Stimulated activated naive CD8-positive, alpha-beta T cell treated with anti-CD3 and anti-CD28 coated beads, Interleukin-15, amount 100 ng/mL, for 72 hours (primary cell): ENCODE results near the gene RRP9.
"Not testable (repeated sequence)": the region's sequence is repeated elsewhere in the genome, so short reads cannot be mapped to it uniquely, and the experiment has no call there.

Experiments used
- ATAC-seq: fragments of 150-1000 bp; cut with Tn5 transposase; 2 replicates; pipeline ENCODE4 v1.10.0; 2021; ENCODE audit warnings: mild to moderate bottlenecking, moderate library complexity
- DNase-seq, 2 donors: peaks; one replicate each; pipeline ENCODE4 v3.0.0; 2021 to 2022
- H3K27ac Mint-ChIP-seq, 2 donors: one replicate each; pipeline ENCODE4 v1.8.0; 2022; ENCODE audit warnings: mild to moderate bottlenecking in 2 of 2, mixed read lengths in 2 of 2, moderate library complexity in 2 of 2
- H3K27me3 Mint-ChIP-seq: one replicate; pipeline ENCODE4 v1.8.0; 2022; ENCODE audit warnings: mixed read lengths
- H3K4me1 Mint-ChIP-seq: one replicate; pipeline ENCODE4 v1.8.0; 2022; ENCODE audit warnings: mild to moderate bottlenecking, mixed read lengths
- H3K4me3 Mint-ChIP-seq, 2 donors: one replicate each; pipeline ENCODE4 v1.8.0; 2022; ENCODE audit warnings: mild to moderate bottlenecking in 2 of 2, mixed read lengths in 2 of 2, moderate library complexity in 1 of 2
- H3K9me3 Mint-ChIP-seq, 2 donors: one replicate each; pipeline ENCODE4 v1.8.0; 2022; ENCODE audit warnings: mixed read lengths in 2 of 2

RRP9 gene, protein sequence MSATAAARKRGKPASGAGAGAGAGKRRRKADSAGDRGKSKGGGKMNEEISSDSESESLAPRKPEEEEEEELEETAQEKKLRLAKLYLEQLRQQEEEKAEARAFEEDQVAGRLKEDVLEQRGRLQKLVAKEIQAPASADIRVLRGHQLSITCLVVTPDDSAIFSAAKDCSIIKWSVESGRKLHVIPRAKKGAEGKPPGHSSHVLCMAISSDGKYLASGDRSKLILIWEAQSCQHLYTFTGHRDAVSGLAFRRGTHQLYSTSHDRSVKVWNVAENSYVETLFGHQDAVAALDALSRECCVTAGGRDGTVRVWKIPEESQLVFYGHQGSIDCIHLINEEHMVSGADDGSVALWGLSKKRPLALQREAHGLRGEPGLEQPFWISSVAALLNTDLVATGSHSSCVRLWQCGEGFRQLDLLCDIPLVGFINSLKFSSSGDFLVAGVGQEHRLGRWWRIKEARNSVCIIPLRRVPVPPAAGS

DNA sequence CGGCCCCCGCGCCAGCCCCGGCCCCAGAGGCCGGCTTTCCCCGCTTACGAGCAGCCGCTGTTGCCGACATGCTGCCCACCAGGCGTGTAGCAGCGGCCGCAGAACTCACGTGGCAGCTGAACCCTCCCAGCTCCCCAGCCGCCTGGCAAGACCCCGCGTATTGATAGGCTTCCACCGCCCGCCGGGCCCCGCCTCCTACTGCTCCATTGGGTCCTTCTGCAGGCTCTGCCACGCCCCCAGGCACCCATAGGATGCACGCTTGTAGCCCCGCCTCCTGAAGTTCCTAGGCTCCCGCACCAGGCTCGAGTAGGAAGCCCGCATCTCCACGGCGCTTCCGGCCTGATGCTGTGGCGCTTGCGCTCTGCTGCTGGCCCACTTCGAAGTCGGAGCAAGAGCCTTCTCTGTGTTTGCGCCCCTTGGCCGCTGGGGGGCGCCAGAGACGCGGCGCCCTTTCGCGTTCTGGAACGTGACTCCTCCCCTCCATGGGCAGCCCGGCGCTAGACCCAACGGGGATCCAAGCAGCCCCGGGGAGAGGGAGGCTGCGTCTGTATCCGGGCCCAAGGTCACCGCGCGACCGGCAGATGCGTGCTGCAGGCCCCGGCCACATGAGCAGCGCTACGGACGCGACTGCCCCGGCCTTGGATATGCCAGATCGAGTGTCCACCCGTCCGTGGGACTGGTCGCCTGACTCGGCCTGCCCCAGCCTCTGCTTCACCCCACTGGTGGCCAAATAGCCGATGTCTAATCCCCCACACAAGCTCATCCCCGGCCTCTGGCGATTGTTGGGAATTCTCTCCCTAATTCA, at the start of gene RRP9, which contains the start of gene PARP3:
RRP9 (minus strand) TSS at position 107 of the 805 bp plus-strand sequence; CDS start at position 70, 37 bp downstream.
PARP3 (plus strand) TSS at position 566 of the 805 bp plus-strand sequence. CDS start 993 bp downstream, outside the sequence.
- DNase-seq, result peak; percentile 99 to 100
- peaks cover 56% of the 10 kb centered on the region for H3K4me1 Mint-ChIP-seq
- peak within 1 kb of the TSS; percentile 94 for H3K27ac Mint-ChIP-seq
- peak; percentile 93 for ATAC-seq
- H3K27me3 Mint-ChIP-seq, result no peaks in the 10 kb centered on the region
- H3K9me3 Mint-ChIP-seq, result no peaks in the 10 kb centered on the region
- H3K4me3 Mint-ChIP-seq, result peak within 1 kb of the TSS; percentile 82 to 91

DNA sequence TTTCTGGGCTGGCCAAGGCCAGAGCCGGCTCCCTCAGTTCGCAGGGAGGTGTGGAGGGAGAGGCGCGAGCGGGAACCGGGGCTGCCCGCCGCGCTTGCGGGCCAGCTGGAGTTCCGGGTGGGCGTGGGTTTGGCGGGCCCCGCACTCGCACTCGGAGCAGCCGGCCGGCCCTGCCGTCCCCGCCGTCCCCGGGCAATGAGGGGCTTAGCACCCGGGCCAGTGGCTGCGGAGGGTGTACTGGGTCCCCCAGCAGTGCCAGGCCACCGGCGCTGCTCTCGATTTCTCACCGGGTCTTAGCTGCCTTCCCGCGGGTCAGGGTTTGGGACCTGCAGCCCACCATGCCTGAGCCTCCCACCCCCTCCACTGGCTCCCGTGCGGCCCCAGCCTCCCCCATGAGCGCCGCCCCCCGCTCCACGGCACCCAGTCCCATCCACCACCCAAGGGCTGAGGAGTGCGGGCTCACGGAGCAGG, 48.8 kb upstream of the RRP9 start:
- H3K27me3 Mint-ChIP-seq, H3K9me3 Mint-ChIP-seq, ATAC-seq, DNase-seq, H3K4me3 Mint-ChIP-seq: not testable (repeated sequence)
- peaks cover 67% of the 10 kb centered on the region for H3K4me1 Mint-ChIP-seq
- H3K27ac Mint-ChIP-seq, result peak overlapping the region in 1 of 2 donors; percentile 12

DNA sequence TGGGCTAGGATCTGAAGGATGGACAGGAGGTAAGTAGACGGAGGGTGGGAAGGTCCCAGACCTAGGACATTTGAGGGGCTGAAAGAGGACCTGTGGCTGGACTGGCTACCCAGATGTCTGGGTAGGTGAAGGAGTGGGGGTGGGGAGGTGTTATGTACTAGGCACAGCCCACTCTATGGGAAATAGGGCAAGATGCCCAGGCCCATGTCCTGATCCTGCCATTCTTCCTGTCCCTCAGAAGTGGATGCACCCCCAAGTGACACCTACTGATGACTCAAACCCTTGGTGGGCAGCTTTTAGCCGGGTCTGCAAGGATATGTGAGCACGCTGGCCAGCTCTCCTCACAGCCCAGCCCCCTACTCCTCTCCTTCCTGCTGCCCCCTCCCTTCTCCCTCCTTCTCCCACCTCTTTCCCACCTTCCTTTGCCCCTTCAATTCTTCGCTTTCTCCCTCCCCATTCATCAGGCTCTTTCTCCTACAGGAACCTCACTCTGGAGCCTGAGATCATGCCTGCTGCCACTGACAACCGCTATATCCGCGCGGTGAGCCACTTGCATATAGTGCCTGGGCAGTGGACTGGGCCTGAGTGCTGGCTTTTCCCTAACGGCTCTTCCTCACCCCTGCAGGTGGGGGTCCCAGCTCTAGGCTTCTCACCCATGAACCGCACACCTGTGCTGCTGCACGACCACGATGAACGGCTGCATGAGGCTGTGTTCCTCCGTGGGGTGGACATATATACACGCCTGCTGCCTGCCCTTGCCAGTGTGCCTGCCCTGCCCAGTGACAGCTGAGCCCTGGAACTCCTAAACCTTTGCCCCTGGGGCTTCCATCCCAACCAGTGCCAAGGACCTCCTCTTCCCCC, 46.8 kb upstream of the RRP9 start:
- H3K4me1 Mint-ChIP-seq, result peaks cover 69% of the 10 kb centered on the region
- ATAC-seq (no peak), DNase-seq (no peak)
- no peaks in the 10 kb centered on the region for H3K27me3 Mint-ChIP-seq
- no peaks in the 10 kb centered on the region for H3K9me3 Mint-ChIP-seq
- H3K27ac Mint-ChIP-seq, result peak overlapping the region; percentile 6 to 89
- no peak overlapping the region for H3K4me3 Mint-ChIP-seq

DNA sequence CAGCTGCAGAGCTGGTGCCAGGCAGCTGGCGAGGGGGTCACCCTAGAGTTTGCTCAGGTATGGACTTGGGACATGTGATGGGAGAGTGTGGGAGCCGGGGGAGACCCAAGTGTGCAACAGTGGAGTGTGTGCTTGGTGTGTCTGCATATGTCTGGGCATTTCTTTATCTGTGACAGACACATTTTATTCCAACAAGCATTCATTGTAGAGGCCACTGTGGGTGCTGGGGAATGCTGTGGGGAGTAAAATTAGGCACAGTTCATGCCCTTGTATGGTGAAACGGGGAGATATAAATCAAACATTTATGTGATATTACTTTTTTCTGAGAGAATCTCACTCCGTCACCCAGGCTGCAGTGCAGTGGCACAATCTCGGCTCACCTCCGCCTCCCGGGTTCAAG, 45.9 kb upstream of the RRP9 start:
- Mint-ChIP-seq H3K27me3 (no peaks in the 10 kb centered on the region), H3K9me3 (no peaks in the 10 kb centered on the region), H3K27ac (no peak overlapping the region), H3K4me3 (no peak overlapping the region), H3K4me1 (peaks cover 69% of the 10 kb centered on the region)
- ATAC-seq, result no peak
- DNase-seq, result no peak

DNA sequence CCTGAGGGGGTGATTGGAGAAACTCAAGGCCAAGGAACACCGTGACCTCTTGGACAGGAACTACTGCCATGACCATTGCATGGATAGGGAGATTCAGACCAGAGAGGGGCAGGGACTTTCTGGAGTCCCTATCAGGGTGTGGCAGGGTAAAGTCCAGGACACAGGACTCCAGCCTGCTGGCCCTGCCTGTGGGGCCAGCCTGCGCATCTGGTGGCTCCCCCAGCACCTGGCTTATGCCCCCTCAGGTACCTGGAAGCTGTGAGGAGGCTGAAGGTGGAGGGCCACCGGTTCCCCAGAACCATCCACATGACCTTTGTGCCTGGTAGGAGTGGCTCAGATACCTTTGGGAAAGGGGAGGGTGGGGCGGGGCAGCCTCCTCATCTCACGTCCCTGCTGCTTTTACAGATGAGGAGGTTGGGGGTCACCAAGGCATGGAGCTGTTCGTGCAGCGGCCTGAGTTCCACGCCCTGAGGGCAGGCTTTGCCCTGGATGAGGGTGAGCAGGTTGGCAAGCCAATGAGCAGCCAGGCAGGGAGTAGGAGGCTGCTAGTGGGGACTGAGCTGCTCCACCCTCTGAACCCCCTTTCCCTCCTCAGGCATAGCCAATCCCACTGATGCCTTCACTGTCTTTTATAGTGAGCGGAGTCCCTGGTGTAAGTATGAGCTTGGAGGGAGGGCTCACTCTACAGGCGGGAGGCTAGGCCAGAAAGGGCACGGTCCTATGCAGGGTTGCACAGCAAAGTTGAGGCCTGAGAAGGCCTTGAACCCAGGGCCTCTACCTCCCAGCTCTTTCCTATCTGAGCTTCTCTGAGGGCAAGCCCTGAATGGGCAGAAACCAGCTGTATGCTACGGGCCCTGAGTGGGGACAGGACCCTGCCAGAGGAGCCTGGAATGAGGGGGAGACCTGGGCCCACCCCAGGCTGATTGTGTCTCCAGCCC, 44.6 kb upstream of the RRP9 start:
- peaks cover 69% of the 10 kb centered on the region for H3K4me1 Mint-ChIP-seq
- peak overlapping the region in 1 of 2 donors; percentile 9 for H3K27ac Mint-ChIP-seq
- ATAC-seq, result no peak
- H3K9me3 Mint-ChIP-seq, result no peaks in the 10 kb centered on the region
- no peaks in the 10 kb centered on the region for H3K27me3 Mint-ChIP-seq
- no peak for DNase-seq
- H3K4me3 Mint-ChIP-seq, result no peak overlapping the region

DNA sequence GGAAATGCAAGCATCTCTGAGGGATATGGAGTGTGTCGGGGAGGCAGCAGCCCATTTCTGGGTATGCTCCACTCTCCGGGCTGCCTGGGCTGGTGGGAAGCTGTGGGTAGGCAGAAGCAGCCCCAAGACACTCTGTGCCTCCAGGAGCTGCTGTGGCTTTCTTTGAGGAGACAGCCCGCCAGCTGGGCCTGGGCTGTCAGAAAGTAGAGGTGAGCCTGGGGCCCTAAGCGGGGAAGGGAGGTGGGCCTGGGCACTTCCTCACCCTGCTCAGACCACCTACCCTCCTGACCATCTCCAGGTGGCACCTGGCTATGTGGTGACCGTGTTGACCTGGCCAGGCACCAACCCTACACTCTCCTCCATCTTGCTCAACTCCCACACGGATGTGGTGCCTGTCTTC, 43.4 kb upstream of the RRP9 start:
- no peak for DNase-seq
- H3K27ac Mint-ChIP-seq, result peak overlapping the region in 1 of 2 donors; percentile 57
- H3K9me3 Mint-ChIP-seq, result no peaks in the 10 kb centered on the region
- ATAC-seq, result no peak
- H3K4me3 Mint-ChIP-seq, result no peak overlapping the region
- H3K4me1 Mint-ChIP-seq, result peaks cover 71% of the 10 kb centered on the region
- H3K27me3 Mint-ChIP-seq, result no peaks in the 10 kb centered on the region

DNA sequence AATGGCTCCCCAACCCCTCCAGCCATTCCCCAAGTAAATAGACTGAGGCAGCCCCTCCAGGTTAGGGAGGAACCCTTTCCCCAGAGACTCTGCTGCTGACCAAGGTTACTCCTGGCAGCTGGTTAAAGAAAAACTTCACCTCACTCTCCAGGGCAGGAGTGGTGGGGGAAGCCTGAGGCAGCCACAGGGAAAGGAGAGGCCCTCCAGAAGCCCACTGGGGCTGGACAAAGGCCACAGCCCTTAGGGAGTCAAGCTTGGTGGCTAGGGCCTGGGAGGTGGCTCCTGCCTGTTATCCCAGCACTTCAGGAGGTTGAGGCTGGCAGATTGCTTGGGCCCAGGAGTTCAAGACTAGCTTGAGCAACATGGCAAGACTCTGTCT, 42.6 kb upstream of the RRP9 start:
- ATAC-seq (no peak), DNase-seq (no peak)
- Mint-ChIP-seq H3K4me3 (peak overlapping the region; percentile 93 to 94), H3K4me1 (peaks cover 69% of the 10 kb centered on the region), H3K27me3 (no peaks in the 10 kb centered on the region), H3K9me3 (no peaks in the 10 kb centered on the region), H3K27ac (no peak overlapping the region)

DNA sequence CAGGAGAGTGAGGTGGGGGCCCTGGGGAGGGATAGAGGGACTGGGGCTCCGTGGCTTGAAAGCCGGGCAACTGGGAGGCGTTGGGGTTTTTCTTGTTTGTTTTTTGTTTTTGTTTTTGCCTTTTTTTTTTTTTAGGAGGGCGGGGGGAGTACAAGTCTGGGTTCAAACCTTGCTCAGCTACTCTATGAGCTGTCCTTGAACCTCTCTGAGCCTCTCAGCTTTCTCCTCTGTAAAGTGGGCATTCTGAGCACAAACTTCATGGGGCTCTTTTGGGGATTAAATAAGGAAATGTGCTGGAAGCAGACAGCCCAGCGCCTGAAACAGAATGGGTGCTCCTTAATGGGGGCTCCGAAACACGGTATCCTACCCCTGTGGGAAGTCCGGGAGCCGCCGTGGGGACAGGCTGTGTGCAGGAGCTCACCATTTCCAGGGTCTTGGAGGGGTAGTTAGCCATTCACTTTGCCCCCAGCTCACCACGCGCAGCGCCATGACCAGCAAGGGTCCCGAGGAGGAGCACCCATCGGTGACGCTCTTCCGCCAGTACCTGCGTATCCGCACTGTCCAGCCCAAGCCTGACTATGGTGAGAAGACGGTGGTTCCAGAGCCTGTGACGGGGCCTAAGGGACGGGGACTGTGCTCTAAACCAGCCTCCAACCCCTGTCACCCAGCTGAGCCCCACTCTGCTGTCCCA, 42.0 kb upstream of the RRP9 start:
- no peaks in the 10 kb centered on the region for H3K27me3 Mint-ChIP-seq
- peak overlapping the region; percentile 92 to 97 for H3K27ac Mint-ChIP-seq
- DNase-seq (no peak), ATAC-seq (peak; percentile 13)
- H3K4me1 Mint-ChIP-seq, result peaks cover 64% of the 10 kb centered on the region
- no peaks in the 10 kb centered on the region for H3K9me3 Mint-ChIP-seq
- H3K4me3 Mint-ChIP-seq, result peak overlapping the region; percentile 93 to 94

DNA sequence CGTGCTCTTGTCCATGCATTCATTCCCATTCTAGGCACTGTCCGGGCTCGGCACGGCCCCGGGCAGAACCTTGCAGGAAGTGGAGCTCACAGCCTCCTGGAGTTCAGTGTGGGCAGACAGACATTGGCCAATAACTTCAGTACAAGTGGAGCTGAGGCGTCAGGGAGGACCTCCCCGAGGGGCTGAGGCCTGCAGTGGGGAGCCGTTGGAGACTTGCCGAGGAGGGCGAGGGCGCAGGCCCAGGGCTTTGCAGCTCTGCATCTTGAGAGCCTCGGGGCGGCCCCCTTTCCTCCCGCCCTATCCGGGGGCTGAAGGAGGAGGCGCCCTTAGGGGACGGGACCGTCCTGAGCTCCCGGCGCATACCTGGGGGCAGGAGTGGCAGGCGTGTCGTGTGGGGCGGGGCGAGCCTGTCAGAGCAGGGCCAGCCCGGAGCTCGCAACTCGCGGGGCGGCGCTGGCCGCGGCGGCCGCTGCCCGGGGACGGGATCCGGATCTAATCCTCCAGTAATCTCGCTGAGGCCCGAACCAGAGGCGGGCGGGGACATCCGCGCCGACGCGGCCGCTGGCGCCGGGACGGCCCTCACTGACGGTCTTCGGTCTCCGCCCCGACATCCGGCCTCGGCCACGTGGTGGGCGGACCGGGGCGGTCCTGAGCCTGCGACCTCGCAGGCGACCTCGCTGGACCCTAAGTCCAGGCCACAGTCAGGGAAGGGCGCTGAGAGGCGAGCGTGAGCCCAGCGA, 41.3 kb upstream of the RRP9 start, which contains the start of gene ACY1:
ACY1 (plus strand) TSS at position 698 of the 740 bp plus-strand sequence. CDS start 530 bp downstream, outside the sequence.
- Mint-ChIP-seq H3K27ac (peak within 1 kb of the TSS; percentile 92 to 97), H3K4me3 (peak within 1 kb of the TSS; percentile 93 to 94), H3K9me3 (no peaks in the 10 kb centered on the region), H3K27me3 (no peaks in the 10 kb centered on the region), H3K4me1 (peaks cover 62% of the 10 kb centered on the region)
- DNase-seq (peak; percentile 83 to 85), ATAC-seq (peak; percentile 92)

DNA sequence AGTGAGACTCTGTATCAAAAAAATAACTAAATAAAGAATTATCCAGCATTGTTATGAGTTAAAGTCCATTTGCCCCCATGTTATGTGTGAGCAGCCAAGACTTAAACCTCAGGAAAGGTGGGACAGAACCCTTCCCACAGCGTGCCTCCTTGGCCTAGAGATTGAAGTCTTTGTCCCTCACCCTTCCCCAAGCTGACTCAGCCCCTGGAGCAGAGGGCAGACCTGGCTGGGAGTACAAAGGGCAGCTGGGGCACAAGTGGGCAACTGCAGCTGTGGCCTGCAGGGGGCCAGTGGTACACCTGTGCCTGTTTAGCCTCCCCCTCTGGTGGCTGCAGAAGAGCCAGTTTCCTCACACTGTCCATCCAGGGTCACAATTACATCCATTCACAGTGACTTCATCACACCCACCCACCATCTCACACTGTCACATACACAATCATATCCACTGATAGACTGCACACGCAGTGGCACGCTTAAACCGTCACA, 40.7 kb upstream of the RRP9 start:
- peak; percentile 65 for ATAC-seq
- peak overlapping the region; percentile 93 to 94 for H3K4me3 Mint-ChIP-seq
- H3K27ac Mint-ChIP-seq, result peak overlapping the region; percentile 89 to 97
- H3K27me3 Mint-ChIP-seq, result no peaks in the 10 kb centered on the region
- peaks cover 68% of the 10 kb centered on the region for H3K4me1 Mint-ChIP-seq
- DNase-seq, result peak; percentile 45 to 61
- no peaks in the 10 kb centered on the region for H3K9me3 Mint-ChIP-seq

DNA sequence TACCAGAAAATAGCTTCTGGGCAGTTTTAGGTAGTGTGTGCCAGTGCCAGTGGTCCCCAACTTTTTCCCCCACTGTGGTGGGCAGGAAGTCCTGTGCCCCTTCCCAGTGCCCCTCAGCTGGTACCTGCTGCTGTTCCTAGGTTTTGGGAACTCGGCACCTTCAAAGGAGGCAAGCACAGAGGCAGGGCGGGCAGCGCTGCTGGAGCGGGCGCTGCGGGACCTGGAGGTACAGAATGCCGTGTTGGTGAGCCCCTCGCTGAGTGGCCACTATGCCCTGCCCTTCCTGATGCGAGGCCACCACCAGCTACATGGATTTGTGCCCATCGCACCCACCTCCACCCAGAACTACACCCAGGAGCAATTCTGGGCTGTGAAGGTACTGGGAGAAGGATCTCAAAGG, 38.5 kb upstream of the RRP9 start:
- Mint-ChIP-seq H3K27ac (no peak overlapping the region), H3K4me1 (peaks cover 77% of the 10 kb centered on the region), H3K27me3 (no peaks in the 10 kb centered on the region), H3K9me3 (no peaks in the 10 kb centered on the region), H3K4me3 (no peak overlapping the region)
- no peak for DNase-seq
- ATAC-seq, result no peak

DNA sequence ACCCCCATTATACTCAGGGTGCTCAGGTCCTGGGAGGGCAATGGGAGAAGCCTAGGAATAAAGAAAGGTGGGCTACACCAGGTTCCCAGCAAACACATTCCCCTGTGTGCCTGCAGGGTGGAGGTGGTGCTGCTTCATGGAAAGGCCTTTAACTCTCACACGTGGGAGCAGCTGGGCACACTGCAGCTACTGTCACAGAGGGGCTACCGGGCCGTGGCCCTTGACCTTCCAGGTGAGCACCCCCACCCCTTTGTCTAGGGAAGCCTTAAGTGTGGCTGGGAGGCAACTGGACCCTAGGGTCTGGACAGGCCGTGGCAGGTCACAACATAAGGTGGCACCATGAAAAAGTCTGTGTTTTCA, 36.4 kb upstream of the RRP9 start:
- H3K27ac Mint-ChIP-seq, result no peak overlapping the region
- no peak for ATAC-seq
- no peaks in the 10 kb centered on the region for H3K27me3 Mint-ChIP-seq
- DNase-seq, result no peak
- H3K4me1 Mint-ChIP-seq, result peaks cover 73% of the 10 kb centered on the region
- H3K9me3 Mint-ChIP-seq, result no peaks in the 10 kb centered on the region
- no peak overlapping the region for H3K4me3 Mint-ChIP-seq
